Non-pigmented ciliary epithelial cell (primary cell): ENCODE measurements around the gene RBM19.

Experiments used
- DNase-seq: peaks from one replicate; pipeline ENCODE4 v3.0.0-alpha.2; 2010; ENCODE audit warnings: low read depth

The RBM19 gene

GRCh38 chr12:113857371-113857770 is 108.8 kb downstream of the RBM19 start:
- DNase-seq = no peak

- no peak for DNase-seq
Measured at GRCh38 chr12:113855998-113856397, 110.1 kb downstream of the RBM19 start.

- DNase-seq = no peak
Measured at GRCh38 chr12:113854385-113855142, 111.6 kb downstream of the RBM19 start.

GRCh38 chr12:113853491-113853890 is 112.6 kb downstream of the RBM19 start:
- no peak for DNase-seq

- no peak for DNase-seq
Measured at GRCh38 chr12:113852695-113853490, 113.2 kb downstream of the RBM19 start.

- DNase-seq = no peak
Measured at GRCh38 chr12:113852264-113852663, 113.9 kb downstream of the RBM19 start.

GRCh38 chr12:113850309-113851056 is 115.6 kb downstream of the RBM19 start:
- no peak for DNase-seq

- DNase-seq = no peak
Measured at GRCh38 chr12:113847856-113848255, 118.3 kb downstream of the RBM19 start.

GRCh38 chr12:113846883-113847755 is 119.0 kb downstream of the RBM19 start:
- DNase-seq = no peak

- DNase-seq = no peak
Measured at GRCh38 chr12:113845900-113846674, 120.0 kb downstream of the RBM19 start.

GRCh38 chr12:113844495-113845210 is 121.5 kb downstream of the RBM19 start:
- DNase-seq = no peak

- DNase-seq = no peak
Measured at GRCh38 chr12:113842699-113843098, 123.4 kb downstream of the RBM19 start.

- no peak for DNase-seq
Measured at GRCh38 chr12:113841786-113842185, 124.3 kb downstream of the RBM19 start.

GRCh38 chr12:113840401-113841042 is 125.6 kb downstream of the RBM19 start:
- DNase-seq = no peak

GRCh38 chr12:113838896-113839295 is 127.2 kb downstream of the RBM19 start:
- DNase-seq = no peak

GRCh38 chr12:113837528-113838296 is 128.4 kb downstream of the RBM19 start:
- DNase-seq = no peak

- DNase-seq = no peak
Measured at GRCh38 chr12:113837084-113837483, 129.0 kb downstream of the RBM19 start.

GRCh38 chr12:113835896-113836295 is 130.2 kb downstream of the RBM19 start:
- no peak for DNase-seq

- DNase-seq = no peak
Measured at GRCh38 chr12:113835433-113835832, 130.7 kb downstream of the RBM19 start.
